K562 (cell line): ENCODE measurements around the gene PDE4D. TPM values are rescaled to one million over a fixed set of nuclear protein-coding genes. Genes with fewer than 3 reads are reported as not detected.

Experiments used
- ATAC-seq: fragments of 200-7000 bp; cut with Tn5 transposase; 3 replicates; pipeline ENCODE4 v1.9.1; 2020; ENCODE audit warnings: moderate library complexity
- BruUV-seq: library from RNA; stranded (reverse); fragments of 400-500 nt; replicated peaks from 2 replicates; lab custom pipeline; 2021; lab: Mats Ljungman, UMichigan
- CTCF ChIA-PET: fragments of 300-600 bp; formaldehyde crosslinking; extraction: SDS; loops from one replicate; lab custom pipeline; 2021; ENCODE audit warnings: low intra/inter-chr PET ratio; lab: Yijun Ruan, JAX
- POLR2A ChIA-PET: fragments of 300-600, 350-650 bp; sonication (Branson Sonifier 250); formaldehyde crosslinking; extraction: SDS; loops from one replicate; lab custom pipeline; 2021; ENCODE audit warnings: antibody characterized with exemption, inconsistent platforms; lab: Yijun Ruan, JAX
- DNase-seq, 4 experiments: peaks; one replicate each; pipeline versions ENCODE4 v3.0.0 to v3.0.0-alpha.2; 2011 to 2018; ENCODE audit warnings: low spot score in 3 of 4, mixed read lengths in 3 of 4; ENCODE audit errors: extremely low read depth in 1 of 4
- FAIRE-seq: peaks from 2 replicates; lab custom pipeline; 2011; peaks lifted over from hg19 to GRCh38; lab: Jason Lieb, UNC
- H2AFZ ChIP-seq: 2 replicates; pipeline ENCODE4 v1.6.0; 2011; ENCODE audit warnings: low read depth, low read length, control low read depth, inconsistent platforms
- H3K27ac ChIP-seq: fragments of 200-600 bp; 3 replicates; pipeline ENCODE4 v1.8.0; 2011; ENCODE audit warnings: low read depth, mild to moderate bottlenecking, control low read depth, inconsistent platforms, low read length, moderate library complexity, mixed read lengths; ENCODE audit errors: extremely low read depth
- H3K27me3 ChIP-seq, 2 experiments: fragments of 300-600 bp in 1 of 2; 2 replicates in 1 of 2; 3 replicates in 1 of 2; pipeline versions ENCODE4 v1.6.0 to v1.8.0; 2011; ENCODE audit warnings: inconsistent platforms in 2 of 2, low read length in 2 of 2, mild to moderate bottlenecking in 1 of 2, mixed read lengths in 1 of 2, moderate library complexity in 1 of 2; ENCODE audit not compliant: control insufficient read depth in 2 of 2, insufficient read depth in 2 of 2
- H3K36me3 ChIP-seq: fragments of 300-600 bp; 3 replicates; pipeline ENCODE4 v1.8.0; 2011; ENCODE audit warnings: mild to moderate bottlenecking, low read length, inconsistent platforms; ENCODE audit not compliant: control insufficient read depth, insufficient read depth
- H3K4me1 ChIP-seq, 2 experiments: fragments of 200-600 bp in 1 of 2; replicated peaks in 1 of 2; 2 replicates in 1 of 2; 3 replicates in 1 of 2; pipeline versions ENCODE4 v1.5.1 to v1.8.0; 2011; ENCODE audit warnings: inconsistent platforms in 2 of 2, low read length in 2 of 2, mild to moderate bottlenecking in 1 of 2, mixed read lengths in 1 of 2, moderate library complexity in 1 of 2; ENCODE audit not compliant: control insufficient read depth in 2 of 2, insufficient read depth in 2 of 2
- H3K4me2 ChIP-seq: 2 replicates; pipeline ENCODE4 v1.6.1; 2011; ENCODE audit warnings: low read length, control low read depth, inconsistent platforms, mixed read lengths; ENCODE audit not compliant: insufficient read depth
- H3K4me3 ChIP-seq: fragments of 200-600 bp; sonication (generic), shearing (Covaris generic); 2 replicates; pipeline ENCODE4 v1.5.1; 2016; ENCODE audit warnings: control low read depth, inconsistent platforms
- H3K79me2 ChIP-seq: fragments of 200-600 bp; 3 replicates; pipeline ENCODE4 v1.8.0; 2011; ENCODE audit warnings: low read length, inconsistent platforms; ENCODE audit not compliant: control insufficient read depth, insufficient read depth
- H3K9ac ChIP-seq, 2 experiments: 2 replicates each; pipeline versions ENCODE4 v1.6.0 to v1.6.1; 2011; ENCODE audit warnings: low read depth in 2 of 2, low read length in 2 of 2, control low read depth in 1 of 2, inconsistent platforms in 1 of 2, mild to moderate bottlenecking in 1 of 2, mixed read lengths in 1 of 2; ENCODE audit not compliant: insufficient read depth in 1 of 2
- H3K9me1 ChIP-seq: one replicate; pipeline ENCODE4 v1.6.0; 2011; ENCODE audit warnings: inconsistent platforms, mild to moderate bottlenecking, low read length, moderate library complexity; ENCODE audit not compliant: control insufficient read depth, insufficient read depth
- H3K9me3 ChIP-seq: replicated peaks from 2 replicates; pipeline ENCODE4 v1.5.1; 2011; ENCODE audit warnings: low read depth, low read length, inconsistent platforms; ENCODE audit not compliant: control insufficient read depth, insufficient read depth
- H4K20me1 ChIP-seq: replicated peaks from 2 replicates; pipeline ENCODE4 v1.6.1; 2011; ENCODE audit warnings: low read length, inconsistent platforms, mixed read lengths; ENCODE audit not compliant: control insufficient read depth, insufficient read depth
- BCLAF1 ChIP-seq, 2 experiments: fragments of 450-650 bp in 1 of 2; IDR thresholded peaks; 2 replicates each; pipeline ENCODE4 v1.6.1; 2011 to 2017; ENCODE audit warnings: low read depth in 2 of 2, antibody characterized with exemption in 1 of 2, borderline replicate concordance in 1 of 2, low read length in 1 of 2, mild to moderate bottlenecking in 1 of 2, mixed read lengths in 1 of 2; ENCODE audit not compliant: control insufficient read depth in 1 of 2
- CHD2 ChIP-seq: IDR thresholded peaks from 2 replicates; pipeline ENCODE4 v1.6.1; 2011; ENCODE audit warnings: low read depth, low read length
- EZH2 ChIP-seq: IDR thresholded peaks from 2 replicates; pipeline ENCODE4 v1.6.1; 2012; ENCODE audit warnings: low read depth, mild to moderate bottlenecking, inconsistent platforms, low read length, borderline replicate concordance
- FOXA3 ChIP-seq, 2 experiments: fragments of 450-650 bp in 1 of 2; sonication (generic) in 1 of 2; formaldehyde crosslinking; IDR thresholded peaks in 1 of 2; conservative IDR thresholded peaks in 1 of 2; 2 replicates each; pipeline versions ENCODE4 v1.4.0 to v1.8.0; 2020 to 2022; ENCODE audit warnings: mild to moderate bottlenecking in 2 of 2, missing genetic modification reagents in 1 of 2
- HDAC2 ChIP-seq: fragments of 450-650 bp; IDR thresholded peaks from 2 replicates; pipeline ENCODE4 v1.6.1; 2016; ENCODE audit warnings: mild to moderate bottlenecking
- HNRNPUL1 ChIP-seq: fragments of 200-400 bp; formaldehyde crosslinking; IDR thresholded peaks from 2 replicates; pipeline ENCODE4 v1.6.1; 2017; ENCODE audit warnings: low read length
- MNT ChIP-seq, 2 experiments: fragments of 450-650 bp; conservative IDR thresholded peaks; 2 replicates each; pipeline ENCODE4 v1.6.1; 2017; ENCODE audit warnings: mild to moderate bottlenecking in 2 of 2, moderate library complexity in 2 of 2
- PHB ChIP-seq: fragments of 250-450 bp; sonication (Bioruptor Pico); IDR thresholded peaks from 2 replicates; pipeline ENCODE4 v1.5.0; 2021
- PHF8 ChIP-seq: fragments of 200-600 bp; sonication (generic); IDR thresholded peaks from 2 replicates; pipeline ENCODE4 v1.6.1; 2012; ENCODE audit warnings: mixed run types, mild to moderate bottlenecking, inconsistent platforms, low read length, moderate library complexity, borderline replicate concordance
- SMARCC2 ChIP-seq: fragments of 450-650 bp; IDR thresholded peaks from 2 replicates; pipeline ENCODE4 v1.6.1; 2017; ENCODE audit warnings: antibody characterized with exemption, moderate library complexity, mild to moderate bottlenecking, low read depth
- TAF9B ChIP-seq: fragments of 450-650 bp; IDR thresholded peaks from 2 replicates; pipeline ENCODE4 v1.6.1; 2018; ENCODE audit warnings: mild to moderate bottlenecking; ENCODE audit not compliant: partially characterized antibody
- TEAD2 ChIP-seq: fragments of 450-650 bp; IDR thresholded peaks from 2 replicates; pipeline ENCODE4 v1.6.1; 2016; ENCODE audit warnings: missing genetic modification characterization, control low read depth, missing compliant biosample characterization
- ZFP30 ChIP-seq: fragments of 250-450 bp; sonication (Bioruptor Pico); IDR thresholded peaks from 2 replicates; pipeline ENCODE4 v1.8.0; 2022; ENCODE audit warnings: moderate library complexity, mild to moderate bottlenecking, inconsistent platforms, borderline replicate concordance
- ZFP36 ChIP-seq: fragments of 150-350 bp; IDR thresholded peaks from 2 replicates; pipeline ENCODE4 v1.6.1; 2018; ENCODE audit warnings: low read length, low read depth; ENCODE audit not compliant: partially characterized antibody
- ZNF395 ChIP-seq: fragments of 200-800 bp; sonication (Bioruptor generic); IDR thresholded peaks from 2 replicates; pipeline ENCODE4 v1.6.1; 2017; ENCODE audit warnings: missing genetic modification characterization, missing compliant biosample characterization
- ZNF449 ChIP-seq: fragments of 250-450 bp; sonication (Bioruptor Pico); IDR thresholded peaks from 2 replicates; pipeline ENCODE4 v1.8.0; 2022; ENCODE audit warnings: moderate library complexity, mild to moderate bottlenecking, inconsistent platforms
- WGBS: fragments of 100-300 bp; shearing (Covaris generic); methylation state at CpG from one replicate; pipeline ENCODE4 v1.1.6; 2016; ENCODE audit warnings: low coverage, mixed read lengths; ENCODE audit not compliant: insufficient coverage; ENCODE audit errors: missing lambda C conversion rate; 5-methylcytosine and 5-hydroxymethylcytosine counted together
- in situ Hi-C: fragments of 300-500 bp; cut with MboI; formaldehyde crosslinking; loops from 4 replicates; pipeline ENCODE4 v1.15.0; 2018; ENCODE audit warnings: inconsistent platforms, mixed read lengths
- intact Hi-C: fragments of 100-400 bp; cut with micrococcal nuclease; formaldehyde crosslinking; loops from 2 replicates; pipeline ENCODE4 v1.14.2; 2022
- polyA plus RNA-seq, 8 experiments: library from polyadenylated mRNA; depleted of rRNA in 4 of 8; stranded (reverse) in 5 of 8; unstranded in 3 of 8; fragments of >200 nt; fragmentation: Nextera tagmentation in 2 of 8; fragmentation: Illumina TruSeq in 1 of 8; extraction: Ambion mirVana in 2 of 8; extraction: Trizol in 1 of 8; gene quantifications; 2 replicates each; pipeline versions ENCODE4 v1.2.1 to v1.2.3, GENCODE V29; 2011 to 2014; ENCODE audit warnings: inconsistent platforms in 1 of 8, missing spikeins in 1 of 8
- total RNA-seq, 7 experiments: library from RNA; depleted of rRNA in 6 of 7; stranded (reverse); fragments of >200 nt in 6 of 7; fragmentation: Illumina TruSeq in 2 of 7; extraction: Trizol in 2 of 7; gene quantifications; 2 replicates each; pipeline versions ENCODE4 v1.2.1 to v1.2.3, GENCODE V29; 2011 to 2021; ENCODE audit warnings: low replicate concordance in 1 of 7

The PDE4D gene
- total and polyA plus RNA-seq, 9 of the 15 experiments (the other 6 are each of a cell fraction or from before 2014, with no cell fraction given): 0.04 to 0.46 (median 0.13) TPM

- H3K4me3 ChIP-seq: no peak overlapping the region
- DNase-seq (no peak), FAIRE-seq (no peak), ATAC-seq (no peak)
- H3K9me1 ChIP-seq: no peaks in the 10 kb centered on the region
- BruUV-seq: no TSS peak
- no peaks in the 10 kb centered on the region for H3K36me3 ChIP-seq
- H3K27me3 ChIP-seq: no peaks in the 10 kb centered on the region
- no peaks in the 10 kb centered on the region for H3K4me1 ChIP-seq
- H3K9ac ChIP-seq: no peak overlapping the region
- 0% methylated on average over 1 of the region's 1 CpG for WGBS
- ChIA-PET POLR2A (no interaction called here), CTCF (no interaction called here)
- no peaks in the 10 kb centered on the region for H3K79me2 ChIP-seq
- in situ Hi-C loops: no loop called here
- no peak overlapping the region for H2AFZ ChIP-seq
- H3K4me2 ChIP-seq: no peak overlapping the region
- intact Hi-C loops: no loop called here
- H3K27ac ChIP-seq: no peak overlapping the region
- no peaks in the 10 kb centered on the region for H3K9me3 ChIP-seq
- no peaks in the 10 kb centered on the region for H4K20me1 ChIP-seq
- TF ChIP-seq HNRNPUL1: no peak
- no peak for TF ChIP-seq ZFP30 (CRISPR knock-in tag)
- no peak for TF ChIP-seq ZNF395 (CRISPR knock-in tag)
- no peak for TF ChIP-seq FOXA3 (CRISPR knock-in tag; conservative IDR thresholded peaks at IDR 0.05 in 1 of 2, IDR thresholded peaks at IDR 0.05 in 1 of 2)
- TF ChIP-seq HDAC2: no peak
- no peak for TF ChIP-seq PHB
- TF ChIP-seq SMARCC2: no peak
- TF ChIP-seq PHF8: no peak
- no peak for TF ChIP-seq ZNF449 (CRISPR knock-in tag)
- TF ChIP-seq TAF9B: no peak
- no peak for TF ChIP-seq BCLAF1 (IDR thresholded peaks at IDR 0.05; ENCODE audit: borderline replicate concordance in 1 of 2, control insufficient read depth in 1 of 2, low read depth in 2 of 2, low read length in 1 of 2)
- no peak for TF ChIP-seq ZFP36
- no peak for TF ChIP-seq MNT (conservative IDR thresholded peaks at IDR 0.05)
- TF ChIP-seq CHD2: no peak
- no peak for TF ChIP-seq TEAD2 (tag)
- TF ChIP-seq EZH2: no peak
These were observed 253.1 kb downstream of the PDE4D start for GRCh38 chr5:59640411-59640810.
